Nephron (organoid): ENCODE data around the gene SH3BP5.

ENCODE experiments used
- H3K27ac Mint-ChIP-seq, 3 experiments: 2 replicates each; pipeline ENCODE4 v1.8.0; 2020; ENCODE audit warnings: mixed read lengths in 3 of 3, mild to moderate bottlenecking in 2 of 3, moderate library complexity in 1 of 3
- H3K27me3 Mint-ChIP-seq: 2 replicates; pipeline ENCODE4 v1.8.0; 2021; ENCODE audit warnings: low read depth, mild to moderate bottlenecking, moderate library complexity, mixed read lengths
- H3K36me3 Mint-ChIP-seq: 2 replicates; pipeline ENCODE4 v1.8.0; 2020; ENCODE audit warnings: low read depth, mixed read lengths
- H3K4me1 Mint-ChIP-seq: 2 replicates; pipeline ENCODE4 v1.8.0; 2020; ENCODE audit warnings: mixed read lengths
- H3K4me3 Mint-ChIP-seq, 3 experiments: 2 replicates each; pipeline ENCODE4 v1.8.0; 2020; ENCODE audit warnings: mild to moderate bottlenecking in 3 of 3, mixed read lengths in 3 of 3, moderate library complexity in 2 of 3
- H3K9me3 Mint-ChIP-seq: 2 replicates; pipeline ENCODE4 v1.8.0; 2020; ENCODE audit warnings: mixed read lengths
- TF ChIP-seq, protein P1 (sequence below), 3 experiments: fragments of 200-600 bp; sonication (generic); IDR thresholded peaks; one replicate each; pipeline ENCODE4 v1.5.0; 2021; ENCODE audit warnings: antibody characterized with exemption in 3 of 3; ENCODE audit not compliant: unreplicated experiment in 3 of 3

Gene SH3BP5

DNA sequence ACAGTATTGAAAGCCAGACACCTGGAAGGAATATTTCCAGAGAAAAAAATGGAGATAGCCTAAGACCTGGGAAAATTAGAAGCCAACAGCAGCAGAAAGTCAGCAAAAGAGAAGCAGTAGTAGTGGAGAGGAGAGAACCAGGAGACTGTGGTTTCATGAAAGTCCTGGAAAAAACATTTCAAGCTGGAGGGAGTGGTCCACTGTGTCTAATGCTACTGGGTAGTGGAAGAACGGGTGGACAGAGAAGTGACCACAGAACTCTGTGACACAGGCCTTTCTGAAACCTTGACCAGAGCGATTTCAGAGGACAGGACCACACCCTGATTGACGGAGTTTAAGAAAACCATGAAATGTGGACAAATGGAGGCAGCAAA, 15.3 kb upstream of the SH3BP5 start:
- TF ChIP-seq, protein P1, sequence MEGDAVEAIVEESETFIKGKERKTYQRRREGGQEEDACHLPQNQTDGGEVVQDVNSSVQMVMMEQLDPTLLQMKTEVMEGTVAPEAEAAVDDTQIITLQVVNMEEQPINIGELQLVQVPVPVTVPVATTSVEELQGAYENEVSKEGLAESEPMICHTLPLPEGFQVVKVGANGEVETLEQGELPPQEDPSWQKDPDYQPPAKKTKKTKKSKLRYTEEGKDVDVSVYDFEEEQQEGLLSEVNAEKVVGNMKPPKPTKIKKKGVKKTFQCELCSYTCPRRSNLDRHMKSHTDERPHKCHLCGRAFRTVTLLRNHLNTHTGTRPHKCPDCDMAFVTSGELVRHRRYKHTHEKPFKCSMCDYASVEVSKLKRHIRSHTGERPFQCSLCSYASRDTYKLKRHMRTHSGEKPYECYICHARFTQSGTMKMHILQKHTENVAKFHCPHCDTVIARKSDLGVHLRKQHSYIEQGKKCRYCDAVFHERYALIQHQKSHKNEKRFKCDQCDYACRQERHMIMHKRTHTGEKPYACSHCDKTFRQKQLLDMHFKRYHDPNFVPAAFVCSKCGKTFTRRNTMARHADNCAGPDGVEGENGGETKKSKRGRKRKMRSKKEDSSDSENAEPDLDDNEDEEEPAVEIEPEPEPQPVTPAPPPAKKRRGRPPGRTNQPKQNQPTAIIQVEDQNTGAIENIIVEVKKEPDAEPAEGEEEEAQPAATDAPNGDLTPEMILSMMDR (IDR thresholded peaks at IDR 0.05; ENCODE audit: unreplicated experiment in 3 of 3): no peak
- peaks cover 5% of the 10 kb centered on the region for H3K36me3 Mint-ChIP-seq
- peaks cover 11% of the 10 kb centered on the region for H3K27me3 Mint-ChIP-seq
- H3K27ac Mint-ChIP-seq: no peak overlapping the region
- peaks cover 21% of the 10 kb centered on the region for H3K9me3 Mint-ChIP-seq
- no peak overlapping the region for H3K4me3 Mint-ChIP-seq
- peaks cover 8% of the 10 kb centered on the region for H3K4me1 Mint-ChIP-seq

GRCh38 chr3:15347063-15347736, 14.8 kb upstream of the SH3BP5 start:
- peaks cover 11% of the 10 kb centered on the region for H3K27me3 Mint-ChIP-seq
- H3K4me1 Mint-ChIP-seq: peaks cover 8% of the 10 kb centered on the region
- peaks cover 5% of the 10 kb centered on the region for H3K36me3 Mint-ChIP-seq
- H3K27ac Mint-ChIP-seq: no peak overlapping the region
- H3K4me3 Mint-ChIP-seq: no peak overlapping the region
- peaks cover 17% of the 10 kb centered on the region for H3K9me3 Mint-ChIP-seq
- TF ChIP-seq, protein P1 (IDR thresholded peaks at IDR 0.05; ENCODE audit: unreplicated experiment in 3 of 3): no peak

- no peak overlapping the region for H3K27ac Mint-ChIP-seq
- TF ChIP-seq, protein P1 (IDR thresholded peaks at IDR 0.05; ENCODE audit: unreplicated experiment in 3 of 3): no peak
- H3K36me3 Mint-ChIP-seq: peaks cover 5% of the 10 kb centered on the region
- peaks cover 8% of the 10 kb centered on the region for H3K4me1 Mint-ChIP-seq
- peaks cover 11% of the 10 kb centered on the region for H3K27me3 Mint-ChIP-seq
- H3K9me3 Mint-ChIP-seq: peaks cover 15% of the 10 kb centered on the region
- no peak overlapping the region for H3K4me3 Mint-ChIP-seq
Measured at GRCh38 chr3:15346516-15346915, 14.1 kb upstream of the SH3BP5 start.

DNA sequence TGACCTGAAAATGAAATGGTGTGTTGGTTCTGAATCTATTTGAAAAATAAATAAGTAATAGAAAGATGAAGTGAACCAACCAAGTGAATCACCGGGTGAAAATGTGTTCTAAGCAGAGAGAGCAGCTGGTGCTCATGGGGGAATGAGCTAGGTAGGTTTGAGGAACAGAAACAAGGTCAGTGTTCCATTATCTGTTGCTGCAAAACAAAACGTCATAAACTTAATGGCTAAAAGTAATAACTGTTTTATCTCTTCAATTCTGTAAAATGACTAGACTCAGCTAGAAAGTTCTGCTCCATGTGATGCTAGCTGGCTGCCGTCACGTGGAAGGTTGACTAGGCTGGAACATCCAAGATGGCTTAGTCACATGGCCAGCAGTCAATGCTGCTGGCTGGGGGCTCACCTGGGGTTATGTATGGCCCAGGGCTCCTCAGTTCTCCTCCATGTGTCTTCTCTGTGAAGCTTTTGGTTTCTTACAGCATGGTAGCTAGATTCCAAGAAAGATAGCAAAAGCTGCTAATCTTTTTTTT, 13.3 kb upstream of the SH3BP5 start:
- Mint-ChIP-seq H3K36me3 (peaks cover 5% of the 10 kb centered on the region), H3K4me3 (no peak overlapping the region), H3K4me1 (peaks cover 8% of the 10 kb centered on the region), H3K9me3 (peaks cover 14% of the 10 kb centered on the region), H3K27me3 (peaks cover 11% of the 10 kb centered on the region), H3K27ac (peak overlapping the region in 1 of 3 experiments; percentile 33)
- TF ChIP-seq, protein P1 (IDR thresholded peaks at IDR 0.05; ENCODE audit: unreplicated experiment in 3 of 3): no peak

DNA sequence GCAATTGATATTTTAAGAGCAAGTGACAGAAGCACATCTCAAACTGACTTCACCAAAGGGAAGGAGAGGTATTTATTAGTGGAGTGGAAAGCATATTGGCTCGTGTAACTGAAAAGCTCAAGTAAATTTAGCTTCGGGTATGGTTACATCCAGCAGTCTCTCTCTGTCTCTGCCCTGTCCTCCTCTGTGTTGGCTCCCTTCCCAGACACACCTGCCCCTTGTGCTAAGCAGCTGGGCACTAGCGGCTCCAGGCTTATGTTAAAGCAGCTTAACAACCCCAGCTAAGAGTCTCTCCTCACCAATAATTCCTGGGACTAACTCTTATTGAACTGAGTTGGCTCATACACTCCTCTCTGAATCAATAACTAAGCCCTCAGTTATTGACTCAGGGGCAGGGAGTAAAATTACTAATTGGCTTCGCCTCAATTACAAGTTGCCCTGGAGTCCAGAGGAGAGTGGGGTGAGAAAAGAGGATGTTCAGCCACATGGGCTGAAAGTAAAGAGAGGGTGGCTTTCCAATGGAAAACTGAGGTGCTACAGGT, 12.8 kb upstream of the SH3BP5 start:
- Mint-ChIP-seq H3K27me3 (peaks cover 11% of the 10 kb centered on the region), H3K9me3 (peaks cover 8% of the 10 kb centered on the region), H3K27ac (peak overlapping the region in 2 of 3 experiments; percentile 3 to 33), H3K4me3 (no peak overlapping the region), H3K4me1 (peaks cover 8% of the 10 kb centered on the region), H3K36me3 (no peaks in the 10 kb centered on the region)
- TF ChIP-seq, protein P1 (IDR thresholded peaks at IDR 0.05; ENCODE audit: unreplicated experiment in 3 of 3): no peak

GRCh38 chr3:15342945-15343344, 10.6 kb upstream of the SH3BP5 start:
- peaks cover 12% of the 10 kb centered on the region for H3K4me1 Mint-ChIP-seq
- peaks cover 3% of the 10 kb centered on the region for H3K9me3 Mint-ChIP-seq
- H3K36me3 Mint-ChIP-seq: no peaks in the 10 kb centered on the region
- peaks cover 19% of the 10 kb centered on the region for H3K27me3 Mint-ChIP-seq
- no peak overlapping the region for H3K27ac Mint-ChIP-seq
- no peak overlapping the region for H3K4me3 Mint-ChIP-seq
- TF ChIP-seq, protein P1 (IDR thresholded peaks at IDR 0.05; ENCODE audit: unreplicated experiment in 3 of 3): no peak
